Upper lobe of left lung (tissue), 6 donors: ENCODE measurements around the gene TMEM201. TPM values are rescaled to one million over a fixed set of nuclear protein-coding genes. Genes with fewer than 3 reads are reported as not detected.

ENCODE experiments used
- ATAC-seq, 2 donors: fragments of 200-7000 bp; cut with Tn5 transposase; one replicate each; pipeline ENCODE4 v1.9.1; 2022; ENCODE audit warnings: mild to moderate bottlenecking in 2 of 2, moderate library complexity in 2 of 2; ENCODE audit not compliant: low FRiP score in 2 of 2
- DNase-seq, 2 donors: peaks; one replicate each; pipeline ENCODE4 v3.0.0-alpha.2; 2019 to 2020
- H3K27ac ChIP-seq, 4 donors: fragments of 200-600 bp; sonication (generic); one replicate each; pipeline ENCODE4 v1.5.1; 2016 to 2019
- H3K27me3 ChIP-seq, 4 donors: fragments of 200-600 bp; sonication (generic); one replicate each; pipeline ENCODE4 v1.5.1; 2017 to 2019
- H3K36me3 ChIP-seq, 4 donors: fragments of 200-600 bp; sonication (generic); one replicate each; pipeline ENCODE4 v1.5.1; 2016 to 2019
- H3K4me1 ChIP-seq, 4 donors: fragments of 200-600 bp; sonication (generic); one replicate each; pipeline ENCODE4 v1.5.1; 2018 to 2019
- H3K4me3 ChIP-seq, 4 donors: fragments of 200-600 bp; sonication (generic); one replicate each; pipeline ENCODE4 v1.5.1; 2017 to 2019; ENCODE audit warnings: mild to moderate bottlenecking in 2 of 4, moderate library complexity in 1 of 4
- H3K9me3 ChIP-seq, 4 donors: fragments of 200-600 bp; sonication (generic); one replicate each; pipeline ENCODE4 v1.5.1; 2018 to 2019
- CTCF ChIP-seq, 6 experiments: fragments of 450-650 bp in 4 of 6; fragments of 200-600 bp in 2 of 6; sonication (generic) in 2 of 6; IDR thresholded peaks; one replicate each; pipeline ENCODE4 v1.5.1; 2016 to 2019; ENCODE audit warnings: antibody characterized with exemption in 6 of 6
- EP300 ChIP-seq, 4 donors: sonication (generic); formaldehyde crosslinking; IDR thresholded peaks; one replicate each; pipeline ENCODE4 v1.5.1; 2017; ENCODE audit warnings: antibody characterized with exemption in 4 of 4, control low read depth in 2 of 4
- POLR2A ChIP-seq, 4 donors: fragments of 450-650 bp; IDR thresholded peaks; one replicate each; pipeline ENCODE4 v1.5.1; 2016 to 2017; ENCODE audit warnings: antibody characterized with exemption in 4 of 4, mild to moderate bottlenecking in 2 of 4
- POLR2AphosphoS5 ChIP-seq, 2 donors: sonication (generic); formaldehyde crosslinking; IDR thresholded peaks; one replicate each; pipeline ENCODE4 v1.5.1; 2017; ENCODE audit warnings: antibody characterized with exemption in 2 of 2
- WGBS, 2 donors: methylation state at CpG; one replicate each; pipeline ENCODE4 v1.1.5; 2017 to 2018; 5-methylcytosine and 5-hydroxymethylcytosine counted together
- total RNA-seq, 6 donors: library from RNA; depleted of rRNA in 4 of 6; stranded (reverse); fragments of >200 nt in 4 of 6; gene quantifications; one replicate each; pipeline versions ENCODE4 v1.1.0 to v1.2.1, GENCODE V29; 2016 to 2021
- donor health status: DM: no; HTN: no; CAD: no; lungs with moderate emphysema.
- donor health status: DM: no; HTN: yes; CAD: no; lungs with severe emphysema.

TMEM201 gene
- total RNA-seq, 6 donors from 2014 or later = 6.2 to 12.0 (median 8.1) TPM

- H3K27ac ChIP-seq = no peak overlapping the region
- no peaks in the 10 kb centered on the region for H3K9me3 ChIP-seq
- no peaks in the 10 kb centered on the region for H3K36me3 ChIP-seq
- WGBS, 2 donors = 84 to 91% methylated on average over 3 of the region's 3 CpGs
- no peak overlapping the region for H3K4me3 ChIP-seq
- H3K27me3 ChIP-seq = no peaks in the 10 kb centered on the region
- DNase-seq = no peak
- H3K4me1 ChIP-seq = peaks cover 8 to 24% (median 13%) of the 10 kb centered on the region in 4 donors
- TF ChIP-seq CTCF (IDR thresholded peaks at IDR 0.05) (no peak), POLR2A (IDR thresholded peaks at IDR 0.05) (no peak), EP300 (IDR thresholded peaks at IDR 0.05) (no peak), POLR2AphosphoS5 (IDR thresholded peaks at IDR 0.05) (no peak)
- no peak for ATAC-seq
These were observed 43.8 kb upstream of the TMEM201 start for GRCh38 chr1:9544926-9545325.

- DNase-seq (no peak), ATAC-seq (no peak)
- Histone ChIP-seq H3K36me3 (peaks cover 0 to 7% (median 3%) of the 10 kb centered on the region in 4 donors), H3K4me1 (no peaks in the 10 kb centered on the region), H3K4me3 (no peak overlapping the region), H3K27me3 (no peaks in the 10 kb centered on the region), H3K27ac (no peak overlapping the region), H3K9me3 (no peaks in the 10 kb centered on the region)
- 96 to 98% methylated on average over 6 of the region's 6 CpGs for WGBS, 2 donors
- TF ChIP-seq POLR2AphosphoS5 (IDR thresholded peaks at IDR 0.05) = no peak
These were observed 38.7 kb upstream of the TMEM201 start for GRCh38 chr1:9549955-9550546.

DNA sequence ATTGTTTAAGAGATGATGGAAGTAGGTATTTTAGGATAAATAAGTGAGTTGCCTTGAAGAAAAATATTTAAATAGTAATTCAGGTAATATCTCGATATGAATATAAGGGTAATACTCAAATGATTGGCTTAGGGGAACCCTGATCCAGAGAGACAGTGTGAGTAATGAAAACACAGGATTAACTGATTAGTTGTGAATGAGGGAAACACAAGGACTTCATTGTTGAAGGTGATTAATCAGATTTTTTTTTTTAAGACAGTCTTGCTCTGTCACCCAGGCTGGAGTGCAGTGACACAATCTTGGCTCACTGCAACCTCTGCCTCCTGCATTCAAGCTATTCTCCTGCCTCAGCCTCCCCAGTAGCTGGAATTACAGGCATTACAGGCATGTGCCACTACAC lies 36.7 kb upstream of the TMEM201 start:
- ATAC-seq (no peak), DNase-seq (no peak)
- no peak overlapping the region for H3K27ac ChIP-seq
- H3K9me3 ChIP-seq = no peaks in the 10 kb centered on the region
- peaks cover 0 to 25% (median 9%) of the 10 kb centered on the region in 4 donors for H3K36me3 ChIP-seq
- H3K4me1 ChIP-seq = no peaks in the 10 kb centered on the region
- WGBS, 2 donors = 89 to 100% methylated on average over 1 of the region's 1 CpG
- no peak overlapping the region for H3K4me3 ChIP-seq
- no peaks in the 10 kb centered on the region for H3K27me3 ChIP-seq
- TF ChIP-seq EP300 (IDR thresholded peaks at IDR 0.05) (no peak), POLR2AphosphoS5 (IDR thresholded peaks at IDR 0.05) (no peak), CTCF (IDR thresholded peaks at IDR 0.05) (no peak), POLR2A (IDR thresholded peaks at IDR 0.05) (no peak)

DNA sequence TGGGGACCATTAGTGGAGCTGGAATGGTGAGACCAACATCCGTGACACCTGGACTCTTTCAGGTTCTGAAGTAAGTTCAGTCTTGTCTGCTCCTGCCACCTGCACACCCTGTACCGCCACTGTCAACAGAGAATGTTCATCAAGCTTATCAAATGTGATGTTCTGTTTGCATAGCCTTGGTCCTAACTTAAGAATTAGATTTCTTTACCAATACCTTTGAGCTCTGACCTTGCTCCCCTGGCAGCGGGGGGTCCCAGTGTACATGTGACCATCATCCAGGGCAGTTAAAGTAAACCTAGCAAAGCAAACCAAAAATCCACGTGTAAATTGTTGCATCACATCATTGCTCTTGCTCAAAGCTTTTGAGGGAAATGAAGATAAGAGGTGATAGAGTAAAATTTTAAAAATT lies 35.0 kb upstream of the TMEM201 start:
- DNase-seq = no peak

GRCh38 chr1:9555942-9556341 lies 32.8 kb upstream of the TMEM201 start:
- ATAC-seq (no peak), DNase-seq (no peak)
- H3K27ac ChIP-seq = no peak overlapping the region
- H3K4me1 ChIP-seq = peaks cover 13 to 25% (median 19%) of the 10 kb centered on the region in 4 donors
- 93 to 97% methylated on average over 4 of the region's 4 CpGs for WGBS, 2 donors
- TF ChIP-seq EP300 (IDR thresholded peaks at IDR 0.05) (no peak), CTCF (IDR thresholded peaks at IDR 0.05) (no peak), POLR2A (IDR thresholded peaks at IDR 0.05) (no peak), POLR2AphosphoS5 (IDR thresholded peaks at IDR 0.05) (no peak)
- H3K4me3 ChIP-seq = no peak overlapping the region
- H3K36me3 ChIP-seq = peaks cover 0 to 30% (median 10%) of the 10 kb centered on the region in 4 donors
- no peaks in the 10 kb centered on the region for H3K27me3 ChIP-seq
- no peaks in the 10 kb centered on the region for H3K9me3 ChIP-seq

More for the DNA sequence above, 35.0 kb upstream of the TMEM201 start:
- no peak for TF ChIP-seq CTCF (IDR thresholded peaks at IDR 0.05)
- no peak for TF ChIP-seq EP300 (IDR thresholded peaks at IDR 0.05)
- no peak for TF ChIP-seq POLR2A (IDR thresholded peaks at IDR 0.05)
- TF ChIP-seq POLR2AphosphoS5 (IDR thresholded peaks at IDR 0.05) = no peak
- no peak for ATAC-seq
- WGBS, 2 donors = 79 to 84% methylated on average over 4 of the region's 4 CpGs
- Histone ChIP-seq H3K9me3 (no peaks in the 10 kb centered on the region), H3K4me3 (no peak overlapping the region), H3K36me3 (peaks cover 0 to 30% (median 10%) of the 10 kb centered on the region in 4 donors), H3K27me3 (no peaks in the 10 kb centered on the region), H3K27ac (no peak overlapping the region), H3K4me1 (peaks cover 0 to 8% (median 6%) of the 10 kb centered on the region in 4 donors)
